Thyroid gland (tissue), 4 donors: Measurements from ENCODE around the gene SPARC. TPM values are rescaled to one million over a fixed set of nuclear protein-coding genes. Genes with fewer than 3 reads are reported as not detected.

ENCODE experiments used
- DNase-seq, 2 donors: peaks; one replicate each; pipeline ENCODE4 v3.0.0-alpha.2; 2019
- H3K27ac ChIP-seq, 3 donors: fragments of 200-600 bp; sonication (generic); 1 replicate in 2 of 3; 2 replicates in 1 of 3; pipeline ENCODE4 v1.5.1; 2016 to 2019; ENCODE audit warnings: mild to moderate bottlenecking in 1 of 3, moderate library complexity in 1 of 3
- H3K27me3 ChIP-seq: fragments of 200-600 bp; sonication (generic); one replicate; pipeline ENCODE4 v1.5.1; 2019
- H3K36me3 ChIP-seq, 2 donors: fragments of 200-600 bp; sonication (generic); one replicate each; pipeline ENCODE4 v1.5.1; 2016 to 2019
- H3K4me1 ChIP-seq, 2 donors: fragments of 200-600 bp; sonication (generic); one replicate each; pipeline ENCODE4 v1.5.1; 2017 to 2019
- H3K4me3 ChIP-seq, 3 donors: fragments of 200-600 bp; sonication (generic); replicated peaks in 1 of 3; 1 replicate in 2 of 3; 2 replicates in 1 of 3; pipeline ENCODE4 v1.5.1; 2016; ENCODE audit warnings: mild to moderate bottlenecking in 1 of 3
- H3K9me3 ChIP-seq: fragments of 200-600 bp; sonication (generic); one replicate; pipeline ENCODE4 v1.5.1; 2017
- POLR2A ChIP-seq, 2 donors: fragments of 450-650 bp; IDR thresholded peaks; one replicate each; pipeline ENCODE4 v1.6.1; 2017; ENCODE audit warnings: antibody characterized with exemption in 2 of 2, mild to moderate bottlenecking in 2 of 2, moderate library complexity in 1 of 2
- WGBS, 2 donors: methylation state at CpG; one replicate each; pipeline ENCODE4 v1.1.5; 2017; 5-methylcytosine and 5-hydroxymethylcytosine counted together
- intact Hi-C: fragments of 100-400 bp; cut with DNase I; formaldehyde crosslinking; loops from one replicate; pipeline ENCODE4 v1.15.1; 2023
- total RNA-seq, 4 donors: library from RNA; depleted of rRNA; stranded (reverse); fragments of >200 nt; gene quantifications; one replicate each; pipeline ENCODE4 v1.2.3, GENCODE V29; 2016
- TF ChIP-seq, protein P1 (sequence below), 6 experiments: fragments of 200-600 bp in 3 of 6; fragments of 450-650 bp in 3 of 6; sonication (generic) in 3 of 6; IDR thresholded peaks; one replicate each; pipeline ENCODE4 v1.5.1; 2016 to 2019; ENCODE audit warnings: antibody characterized with exemption in 6 of 6, mild to moderate bottlenecking in 2 of 6, inconsistent platforms in 1 of 6, moderate library complexity in 1 of 6

SPARC gene
- total RNA-seq, 4 donors from 2014 or later, result 302 to 327 (median 309) TPM

- intact Hi-C loops, result no loop called here
- H3K4me1 ChIP-seq, result no peaks in the 10 kb centered on the region
- H3K27me3 ChIP-seq, result no peaks in the 10 kb centered on the region
- H3K36me3 ChIP-seq, result no peaks in the 10 kb centered on the region
- no peaks in the 10 kb centered on the region for H3K9me3 ChIP-seq
- no peak for TF ChIP-seq POLR2A (IDR thresholded peaks at IDR 0.05)
- TF ChIP-seq, protein P1, sequence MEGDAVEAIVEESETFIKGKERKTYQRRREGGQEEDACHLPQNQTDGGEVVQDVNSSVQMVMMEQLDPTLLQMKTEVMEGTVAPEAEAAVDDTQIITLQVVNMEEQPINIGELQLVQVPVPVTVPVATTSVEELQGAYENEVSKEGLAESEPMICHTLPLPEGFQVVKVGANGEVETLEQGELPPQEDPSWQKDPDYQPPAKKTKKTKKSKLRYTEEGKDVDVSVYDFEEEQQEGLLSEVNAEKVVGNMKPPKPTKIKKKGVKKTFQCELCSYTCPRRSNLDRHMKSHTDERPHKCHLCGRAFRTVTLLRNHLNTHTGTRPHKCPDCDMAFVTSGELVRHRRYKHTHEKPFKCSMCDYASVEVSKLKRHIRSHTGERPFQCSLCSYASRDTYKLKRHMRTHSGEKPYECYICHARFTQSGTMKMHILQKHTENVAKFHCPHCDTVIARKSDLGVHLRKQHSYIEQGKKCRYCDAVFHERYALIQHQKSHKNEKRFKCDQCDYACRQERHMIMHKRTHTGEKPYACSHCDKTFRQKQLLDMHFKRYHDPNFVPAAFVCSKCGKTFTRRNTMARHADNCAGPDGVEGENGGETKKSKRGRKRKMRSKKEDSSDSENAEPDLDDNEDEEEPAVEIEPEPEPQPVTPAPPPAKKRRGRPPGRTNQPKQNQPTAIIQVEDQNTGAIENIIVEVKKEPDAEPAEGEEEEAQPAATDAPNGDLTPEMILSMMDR (IDR thresholded peaks at IDR 0.05), result no peak
- no peak for DNase-seq
- no peak overlapping the region for H3K4me3 ChIP-seq
- WGBS, 2 donors, result 81 to 88% methylated on average over 7 to 8 of the region's 8 CpGs
- H3K27ac ChIP-seq, result no peak overlapping the region
These were observed 53.8 kb downstream of the SPARC start for GRCh38 chr5:151632941-151633340.

DNA sequence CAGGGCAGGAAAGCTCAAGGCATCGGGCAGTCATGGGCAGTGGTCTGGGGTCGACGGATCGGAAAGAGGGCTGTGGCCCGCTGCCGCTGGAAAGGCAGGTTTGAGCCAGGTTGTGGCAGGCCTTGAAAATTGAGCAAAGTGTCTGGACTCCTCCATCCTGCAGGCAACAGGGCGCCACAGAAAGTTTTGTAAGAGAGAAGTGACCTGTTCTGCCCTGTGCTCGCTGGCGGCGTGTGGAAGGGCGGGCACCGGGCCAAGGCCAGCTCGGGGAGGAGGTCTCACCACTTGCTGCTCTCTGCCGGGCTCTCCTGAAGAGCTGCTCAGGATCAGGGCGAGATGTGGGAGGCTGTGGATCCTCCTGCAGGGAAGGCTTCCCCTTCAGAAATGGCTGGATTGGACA is 54.2 kb downstream of the SPARC start:
- DNase-seq, result peak; percentile 61 to 63
- no peak overlapping the region for H3K4me3 ChIP-seq
- intact Hi-C loops, result no loop called here
- no peaks in the 10 kb centered on the region for H3K36me3 ChIP-seq
- WGBS, 2 donors, result 37 to 45% methylated on average over 14 to 15 of the region's 15 CpGs
- no peaks in the 10 kb centered on the region for H3K27me3 ChIP-seq
- no peaks in the 10 kb centered on the region for H3K4me1 ChIP-seq
- H3K27ac ChIP-seq, result no peak overlapping the region
- TF ChIP-seq POLR2A (IDR thresholded peaks at IDR 0.05), result no peak
- TF ChIP-seq, protein P1 (IDR thresholded peaks at IDR 0.05), result no peak
- no peaks in the 10 kb centered on the region for H3K9me3 ChIP-seq

DNA sequence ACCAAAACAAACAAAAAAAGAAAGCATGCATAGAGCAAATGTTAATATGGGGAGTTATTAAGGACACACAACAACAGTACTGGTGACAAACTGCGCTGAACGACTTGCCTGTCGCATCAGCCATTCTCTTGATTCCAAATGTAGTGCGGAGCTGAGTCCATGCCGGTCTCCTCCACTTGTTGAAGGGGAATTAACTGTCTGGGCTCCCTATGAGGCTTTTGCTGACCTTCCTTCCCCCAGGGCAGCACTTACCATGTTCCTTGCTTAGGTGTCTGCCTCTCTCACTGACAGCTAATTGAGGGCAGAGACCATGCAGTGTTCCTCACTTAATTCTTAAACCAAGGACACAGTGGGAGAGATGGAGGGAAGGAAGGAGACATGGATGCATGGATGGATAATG is 54.8 kb downstream of the SPARC start:
- WGBS, 2 donors, result 95 to 96% methylated on average over 5 of the region's 5 CpGs
- intact Hi-C loops, result no loop called here

DNA sequence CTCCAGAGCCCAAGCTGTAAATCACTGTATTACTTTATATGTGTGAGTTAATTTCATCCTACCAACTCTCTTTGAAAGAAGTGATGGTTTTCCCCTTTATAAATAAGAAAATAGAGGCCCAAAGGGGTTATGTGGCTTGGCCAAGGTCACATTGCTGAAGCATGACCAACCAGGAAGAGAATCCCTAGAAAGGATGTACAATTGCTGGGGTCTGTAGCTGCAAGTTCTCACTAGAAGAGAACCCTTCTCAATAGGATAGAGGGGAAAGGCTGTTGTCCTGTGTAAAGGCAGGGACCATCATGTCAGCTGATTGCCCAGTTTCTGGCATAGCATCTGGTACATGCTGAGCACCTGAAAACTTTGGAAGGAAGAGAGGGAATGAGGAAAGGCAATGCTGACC is 56.6 kb downstream of the SPARC start:
- intact Hi-C loops, result no loop called here
- no peak overlapping the region for H3K27ac ChIP-seq
- H3K36me3 ChIP-seq, result no peaks in the 10 kb centered on the region
- H3K27me3 ChIP-seq, result no peaks in the 10 kb centered on the region
- no peak overlapping the region for H3K4me3 ChIP-seq
- no peaks in the 10 kb centered on the region for H3K9me3 ChIP-seq
- TF ChIP-seq POLR2A (IDR thresholded peaks at IDR 0.05), result no peak
- TF ChIP-seq, protein P1 (IDR thresholded peaks at IDR 0.05), result no peak
- no peak for DNase-seq
- H3K4me1 ChIP-seq, result no peaks in the 10 kb centered on the region

More for the DNA sequence above, 54.8 kb downstream of the SPARC start:
- no peaks in the 10 kb centered on the region for H3K4me1 ChIP-seq
- DNase-seq, result no peak
- H3K27ac ChIP-seq, result no peak overlapping the region
- TF ChIP-seq, protein P1 (IDR thresholded peaks at IDR 0.05), result no peak
- TF ChIP-seq POLR2A (IDR thresholded peaks at IDR 0.05), result no peak
- H3K36me3 ChIP-seq, result no peaks in the 10 kb centered on the region
- no peaks in the 10 kb centered on the region for H3K27me3 ChIP-seq
- H3K4me3 ChIP-seq, result no peak overlapping the region
- H3K9me3 ChIP-seq, result no peaks in the 10 kb centered on the region

DNA sequence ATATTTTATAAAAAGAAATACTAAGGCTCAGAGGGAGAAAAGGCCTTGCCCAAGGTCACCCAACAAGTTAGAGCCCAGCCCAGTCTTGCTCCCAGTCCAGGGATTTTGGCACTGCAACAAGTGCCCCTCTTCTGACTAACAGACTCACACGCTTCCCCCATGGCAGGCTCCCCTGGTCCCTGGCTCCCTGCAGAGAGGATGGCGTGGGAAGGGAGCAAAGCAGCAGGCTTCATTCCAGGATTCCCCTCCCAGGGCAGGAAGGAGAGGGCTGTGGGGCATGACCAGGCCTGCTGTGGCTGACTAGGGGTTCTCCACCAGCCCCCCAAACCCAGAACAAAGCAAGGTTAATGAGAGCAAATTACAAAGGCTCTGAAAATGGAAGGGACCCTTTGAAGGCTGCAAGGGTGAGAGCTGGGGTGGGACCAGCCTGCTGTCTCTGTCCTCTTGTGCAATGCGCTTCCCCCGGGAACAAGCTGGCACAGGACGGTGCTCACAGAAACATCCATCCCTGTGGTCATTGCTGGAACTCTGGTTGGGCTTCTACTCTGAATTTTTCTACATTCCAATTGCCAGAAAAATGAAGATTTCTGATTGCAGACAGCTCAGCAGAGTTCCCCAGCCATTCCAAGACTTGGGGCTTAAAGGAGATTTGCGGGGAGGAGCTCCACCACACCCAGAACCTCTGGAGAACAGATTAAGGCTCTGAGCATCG is 58.4 kb downstream of the SPARC start:
- Histone ChIP-seq H3K9me3 (no peaks in the 10 kb centered on the region), H3K27ac (no peak overlapping the region), H3K27me3 (no peaks in the 10 kb centered on the region), H3K4me3 (no peak overlapping the region), H3K4me1 (no peaks in the 10 kb centered on the region), H3K36me3 (no peaks in the 10 kb centered on the region)
- intact Hi-C loops, result no loop called here
- TF ChIP-seq, protein P1 (IDR thresholded peaks at IDR 0.05), result no peak
- TF ChIP-seq POLR2A (IDR thresholded peaks at IDR 0.05), result no peak
- WGBS, 2 donors, result 80 to 85% methylated on average over 7 of the region's 7 CpGs
- DNase-seq, result peak in 1 of 2 donors; percentile 7
